ENCODE data around the gene SYNPR. TPM values are rescaled to one million over a fixed set of nuclear protein-coding genes. Genes with fewer than 3 reads are reported as not detected.

Gene SYNPR
- total RNA-seq, 4 donors from 2014 or later, result not detected

DNA sequence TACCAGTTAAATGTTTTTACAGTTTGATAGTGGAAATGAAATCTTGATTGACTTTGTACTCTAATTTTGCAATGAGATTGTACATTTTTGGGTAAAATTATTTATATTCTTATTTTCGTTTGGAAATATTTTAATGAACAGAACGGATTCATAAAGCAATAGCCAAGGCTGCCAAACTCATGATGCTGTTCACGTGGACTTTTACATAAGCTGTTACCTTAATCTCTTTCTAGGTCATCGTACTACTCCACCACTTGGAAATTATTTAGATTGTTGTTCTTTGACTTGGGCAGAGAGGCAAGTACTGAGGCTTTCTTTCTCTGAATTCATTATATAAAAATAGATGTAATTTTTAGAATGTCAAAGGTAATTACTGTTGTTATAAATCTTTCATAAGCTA lies 16.2 kb downstream of the SYNPR start:
- intact Hi-C loops (cut with DNase I; ENCODE audit: low total_unique reads), result no loop called here
- H3K4me3 ChIP-seq (ENCODE audit: low read depth, poor library complexity, severe bottlenecking), result no peak overlapping the region
- WGBS, 2 donors, result 81 to 83% methylated on average over 4 of the region's 4 CpGs
- no peak for DNase-seq (ENCODE audit: low spot score in 2 of 2)
- no peak for TF ChIP-seq POLR2A (IDR thresholded peaks at IDR 0.05)
- TF ChIP-seq, protein P1, sequence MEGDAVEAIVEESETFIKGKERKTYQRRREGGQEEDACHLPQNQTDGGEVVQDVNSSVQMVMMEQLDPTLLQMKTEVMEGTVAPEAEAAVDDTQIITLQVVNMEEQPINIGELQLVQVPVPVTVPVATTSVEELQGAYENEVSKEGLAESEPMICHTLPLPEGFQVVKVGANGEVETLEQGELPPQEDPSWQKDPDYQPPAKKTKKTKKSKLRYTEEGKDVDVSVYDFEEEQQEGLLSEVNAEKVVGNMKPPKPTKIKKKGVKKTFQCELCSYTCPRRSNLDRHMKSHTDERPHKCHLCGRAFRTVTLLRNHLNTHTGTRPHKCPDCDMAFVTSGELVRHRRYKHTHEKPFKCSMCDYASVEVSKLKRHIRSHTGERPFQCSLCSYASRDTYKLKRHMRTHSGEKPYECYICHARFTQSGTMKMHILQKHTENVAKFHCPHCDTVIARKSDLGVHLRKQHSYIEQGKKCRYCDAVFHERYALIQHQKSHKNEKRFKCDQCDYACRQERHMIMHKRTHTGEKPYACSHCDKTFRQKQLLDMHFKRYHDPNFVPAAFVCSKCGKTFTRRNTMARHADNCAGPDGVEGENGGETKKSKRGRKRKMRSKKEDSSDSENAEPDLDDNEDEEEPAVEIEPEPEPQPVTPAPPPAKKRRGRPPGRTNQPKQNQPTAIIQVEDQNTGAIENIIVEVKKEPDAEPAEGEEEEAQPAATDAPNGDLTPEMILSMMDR (IDR thresholded peaks at IDR 0.05), result no peak

DNA sequence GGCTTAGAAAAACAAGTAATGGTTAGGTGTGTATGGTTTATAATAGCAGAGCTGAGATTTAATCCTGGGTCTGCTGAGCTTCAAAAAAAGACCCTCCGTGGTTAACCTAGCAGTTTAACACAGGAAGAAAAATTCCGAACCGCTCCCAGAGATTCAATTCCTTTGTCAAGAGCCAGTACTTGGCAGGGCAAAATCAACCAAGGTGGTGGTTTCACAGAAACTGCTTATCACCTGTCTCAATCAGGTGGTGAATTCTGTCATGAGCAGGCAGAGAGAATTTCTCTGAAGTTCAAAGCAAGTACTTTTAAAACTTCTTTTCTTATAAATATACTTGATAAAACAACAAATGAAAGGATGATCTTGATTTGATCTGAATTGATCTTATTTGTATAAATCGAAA lies 17.2 kb downstream of the SYNPR start:
- H3K4me3 ChIP-seq (ENCODE audit: low read depth, poor library complexity, severe bottlenecking), result no peak overlapping the region
- intact Hi-C loops (cut with DNase I; ENCODE audit: low total_unique reads), result no loop called here
- TF ChIP-seq POLR2A (IDR thresholded peaks at IDR 0.05), result no peak
- TF ChIP-seq, protein P1 (IDR thresholded peaks at IDR 0.05), result no peak
- 47 to 56% methylated on average over 4 of the region's 4 CpGs for WGBS, 2 donors
- no peak for DNase-seq (ENCODE audit: low spot score in 2 of 2)

DNA sequence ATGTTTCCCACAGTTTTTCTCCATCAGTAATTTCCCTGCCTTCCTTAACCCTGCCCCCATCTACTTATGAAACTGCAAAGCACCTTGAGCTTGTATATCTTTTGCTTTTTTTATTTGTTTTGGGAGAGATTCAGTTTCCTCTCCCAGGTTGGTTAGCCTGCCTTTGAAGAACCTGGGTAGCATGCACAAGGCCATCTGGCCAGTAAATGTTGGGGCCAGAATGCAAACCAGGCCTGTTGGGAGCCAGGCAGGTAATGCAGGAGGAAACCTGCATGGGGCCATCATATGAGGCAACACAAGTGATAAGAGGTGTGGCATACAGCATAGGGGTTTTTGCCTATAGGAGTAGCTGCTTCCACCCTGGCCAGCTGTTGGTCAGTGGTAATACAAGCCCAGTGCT lies 17.7 kb downstream of the SYNPR start:
- H3K4me3 ChIP-seq (ENCODE audit: low read depth, poor library complexity, severe bottlenecking), result no peak overlapping the region
- DNase-seq (ENCODE audit: low spot score in 2 of 2), result no peak
- intact Hi-C loops (cut with DNase I; ENCODE audit: low total_unique reads), result no loop called here
- TF ChIP-seq POLR2A (IDR thresholded peaks at IDR 0.05), result no peak
- TF ChIP-seq, protein P1 (IDR thresholded peaks at IDR 0.05), result no peak

DNA sequence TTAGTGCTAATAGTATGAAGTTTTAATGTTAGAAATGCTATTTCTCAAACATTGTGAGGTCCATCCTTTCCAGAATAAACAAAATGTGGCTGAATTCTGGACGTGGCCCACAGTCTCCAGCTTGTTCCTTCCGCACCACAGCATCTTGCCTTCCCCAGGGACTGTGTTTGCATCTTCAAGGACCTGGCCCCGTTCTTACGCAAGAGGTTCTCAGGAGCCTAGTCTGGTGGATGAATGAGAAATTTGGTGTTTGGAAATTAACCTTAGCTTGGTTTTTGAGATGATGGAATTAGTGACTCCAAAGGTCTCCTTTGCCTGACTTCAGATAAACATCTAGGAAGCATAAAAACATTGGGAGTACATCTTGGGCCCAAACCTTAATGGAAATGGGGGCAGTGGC lies 18.1 kb downstream of the SYNPR start:
- WGBS, 2 donors, result 88 to 89% methylated on average over 4 of the region's 4 CpGs
- no peak overlapping the region for H3K4me3 ChIP-seq (ENCODE audit: low read depth, poor library complexity, severe bottlenecking)
- intact Hi-C loops (cut with DNase I; ENCODE audit: low total_unique reads), result no loop called here
- DNase-seq (ENCODE audit: low spot score in 2 of 2), result no peak
- TF ChIP-seq, protein P1 (IDR thresholded peaks at IDR 0.05), result no peak
- TF ChIP-seq POLR2A (IDR thresholded peaks at IDR 0.05), result no peak

DNA sequence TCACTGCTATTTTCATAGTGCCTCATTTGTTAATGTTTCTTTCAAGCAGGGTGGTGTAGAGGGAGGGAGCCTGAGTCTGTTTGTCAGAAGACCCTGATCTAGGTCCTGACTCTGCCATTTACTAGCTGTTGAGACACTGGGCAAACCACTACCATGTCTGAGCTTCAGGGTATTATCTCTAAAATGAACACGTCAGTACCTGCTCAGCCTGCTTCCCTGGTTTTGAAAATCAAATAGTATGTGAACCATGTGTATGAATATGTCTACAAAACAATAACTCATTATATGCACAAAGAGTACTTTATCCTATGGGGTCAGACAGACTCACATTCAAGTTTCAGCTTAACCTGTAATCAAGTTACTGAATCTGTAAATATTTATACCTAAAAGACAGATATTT lies 25.1 kb downstream of the SYNPR start:
- 36 to 48% methylated on average over 1 of the region's 1 CpG for WGBS, 2 donors
- no peak overlapping the region for H3K4me3 ChIP-seq (ENCODE audit: low read depth, poor library complexity, severe bottlenecking)
- no peak for TF ChIP-seq POLR2A (IDR thresholded peaks at IDR 0.05)
- TF ChIP-seq, protein P1 (IDR thresholded peaks at IDR 0.05), result no peak
- intact Hi-C loops (cut with DNase I; ENCODE audit: low total_unique reads), result no loop called here
- DNase-seq (ENCODE audit: low spot score in 2 of 2), result no peak

DNA sequence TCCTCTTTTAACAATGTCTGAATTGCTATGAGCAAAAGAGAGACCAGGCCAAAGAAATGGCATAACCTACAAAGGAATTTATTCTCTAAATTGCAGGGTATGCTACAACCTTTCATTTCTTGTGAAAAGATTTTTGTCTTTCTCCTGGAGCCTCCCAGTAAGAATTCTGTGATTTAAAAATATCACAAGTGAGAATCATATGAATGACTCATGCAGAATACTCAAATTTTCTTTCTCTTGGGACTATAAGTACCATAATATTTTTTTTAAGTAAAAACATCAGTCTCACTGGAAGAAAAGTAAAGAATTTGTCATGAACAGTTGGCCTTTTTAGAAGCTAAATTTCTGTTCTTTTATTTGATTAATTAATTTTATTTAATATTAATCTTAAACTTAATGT lies 26.3 kb downstream of the SYNPR start:
- intact Hi-C loops (cut with DNase I; ENCODE audit: low total_unique reads), result no loop called here
- no peak for DNase-seq (ENCODE audit: low spot score in 2 of 2)
- no peak overlapping the region for H3K4me3 ChIP-seq (ENCODE audit: low read depth, poor library complexity, severe bottlenecking)
- TF ChIP-seq POLR2A (IDR thresholded peaks at IDR 0.05), result no peak
- TF ChIP-seq, protein P1 (IDR thresholded peaks at IDR 0.05), result no peak

All from lower leg skin (tissue), 4 donors.